PFSK-1 (cell line): ENCODE results near the gene EGLN3.

Experiments used
- FOXP2 ChIP-seq: optimal IDR thresholded peaks from 2 replicates; pipeline ENCODE3; 2011; ENCODE audit warnings: borderline replicate concordance, control low read depth, inconsistent platforms; ENCODE audit not compliant: insufficient read depth; ENCODE audit errors: extremely low read length, extremely low read depth
- POLR2AphosphoS5 ChIP-seq: IDR thresholded peaks from 2 replicates; pipeline ENCODE4 v1.6.1; 2012; ENCODE audit warnings: low read depth, mild to moderate bottlenecking, control low read depth, low read length, moderate library complexity
- SIN3A ChIP-seq: IDR thresholded peaks from 2 replicates; pipeline ENCODE4 v1.6.1; 2012; ENCODE audit warnings: mild to moderate bottlenecking, low read length, moderate library complexity, borderline replicate concordance; ENCODE audit not compliant: insufficient read depth
- TAF1 ChIP-seq: IDR thresholded peaks from 2 replicates; pipeline ENCODE4 v1.6.1; 2012; ENCODE audit warnings: low read length, control low read depth, borderline replicate concordance; ENCODE audit not compliant: insufficient read depth
- TF ChIP-seq, protein P1 (sequence below), 2 experiments: IDR thresholded peaks; 2 replicates each; pipeline versions ENCODE4 v1.6.1 to v1.8.0; 2011 to 2012; ENCODE audit warnings: low read depth in 2 of 2, low read length in 2 of 2, control low read depth in 1 of 2, inconsistent platforms in 1 of 2, mild to moderate bottlenecking in 1 of 2, moderate library complexity in 1 of 2; ENCODE audit not compliant: insufficient read depth in 1 of 2

- TF ChIP-seq POLR2AphosphoS5 (no peak), FOXP2 (no peak), TAF1 (no peak), SIN3A (no peak)
- TF ChIP-seq, protein P1, sequence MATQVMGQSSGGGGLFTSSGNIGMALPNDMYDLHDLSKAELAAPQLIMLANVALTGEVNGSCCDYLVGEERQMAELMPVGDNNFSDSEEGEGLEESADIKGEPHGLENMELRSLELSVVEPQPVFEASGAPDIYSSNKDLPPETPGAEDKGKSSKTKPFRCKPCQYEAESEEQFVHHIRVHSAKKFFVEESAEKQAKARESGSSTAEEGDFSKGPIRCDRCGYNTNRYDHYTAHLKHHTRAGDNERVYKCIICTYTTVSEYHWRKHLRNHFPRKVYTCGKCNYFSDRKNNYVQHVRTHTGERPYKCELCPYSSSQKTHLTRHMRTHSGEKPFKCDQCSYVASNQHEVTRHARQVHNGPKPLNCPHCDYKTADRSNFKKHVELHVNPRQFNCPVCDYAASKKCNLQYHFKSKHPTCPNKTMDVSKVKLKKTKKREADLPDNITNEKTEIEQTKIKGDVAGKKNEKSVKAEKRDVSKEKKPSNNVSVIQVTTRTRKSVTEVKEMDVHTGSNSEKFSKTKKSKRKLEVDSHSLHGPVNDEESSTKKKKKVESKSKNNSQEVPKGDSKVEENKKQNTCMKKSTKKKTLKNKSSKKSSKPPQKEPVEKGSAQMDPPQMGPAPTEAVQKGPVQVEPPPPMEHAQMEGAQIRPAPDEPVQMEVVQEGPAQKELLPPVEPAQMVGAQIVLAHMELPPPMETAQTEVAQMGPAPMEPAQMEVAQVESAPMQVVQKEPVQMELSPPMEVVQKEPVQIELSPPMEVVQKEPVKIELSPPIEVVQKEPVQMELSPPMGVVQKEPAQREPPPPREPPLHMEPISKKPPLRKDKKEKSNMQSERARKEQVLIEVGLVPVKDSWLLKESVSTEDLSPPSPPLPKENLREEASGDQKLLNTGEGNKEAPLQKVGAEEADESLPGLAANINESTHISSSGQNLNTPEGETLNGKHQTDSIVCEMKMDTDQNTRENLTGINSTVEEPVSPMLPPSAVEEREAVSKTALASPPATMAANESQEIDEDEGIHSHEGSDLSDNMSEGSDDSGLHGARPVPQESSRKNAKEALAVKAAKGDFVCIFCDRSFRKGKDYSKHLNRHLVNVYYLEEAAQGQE (IDR thresholded peaks at IDR 0.05; ENCODE audit: insufficient read depth in 1 of 2, low read depth in 2 of 2, low read length in 2 of 2), result no peak
Observed at GRCh38 chr14:33918256-33918655, 32.6 kb downstream of the EGLN3 start.
